Measurements from ENCODE around the gene RNF2.

Gene RNF2

GRCh38 chr1:185096531-185096930 is 51.2 kb downstream of the RNF2 start:
- no peak for DNase-seq (ENCODE audit: low read depth in 2 of 2)

- no peak for DNase-seq (ENCODE audit: low read depth in 2 of 2)
Observed at GRCh38 chr1:185104083-185104482, 58.7 kb downstream of the RNF2 start.

GRCh38 chr1:185105121-185105520 is 59.8 kb downstream of the RNF2 start:
- no peak for DNase-seq (ENCODE audit: low read depth in 2 of 2)

- DNase-seq (ENCODE audit: low read depth in 2 of 2), result no peak
Observed at GRCh38 chr1:185108321-185108720, 63.0 kb downstream of the RNF2 start.

- no peak for DNase-seq (ENCODE audit: low read depth in 2 of 2)
Observed at GRCh38 chr1:185110145-185110544, 64.8 kb downstream of the RNF2 start.

- DNase-seq (ENCODE audit: low read depth in 2 of 2), result no peak
Observed at GRCh38 chr1:185111873-185112272, 66.5 kb downstream of the RNF2 start.

GRCh38 chr1:185112356-185112755 is 67.0 kb downstream of the RNF2 start:
- DNase-seq (ENCODE audit: low read depth in 2 of 2), result no peak

- no peak for DNase-seq (ENCODE audit: low read depth in 2 of 2)
Observed at GRCh38 chr1:185129708-185130107, 84.3 kb downstream of the RNF2 start.

- no peak for DNase-seq (ENCODE audit: low read depth in 2 of 2)
Observed at GRCh38 chr1:185132534-185132933, 87.2 kb downstream of the RNF2 start.

GRCh38 chr1:185137896-185138545 is 92.7 kb downstream of the RNF2 start:
- DNase-seq (ENCODE audit: low read depth in 2 of 2), result no peak

GRCh38 chr1:185139246-185139645 is 93.9 kb downstream of the RNF2 start:
- no peak for DNase-seq (ENCODE audit: low read depth in 2 of 2)

- DNase-seq (ENCODE audit: low read depth in 2 of 2), result no peak
Observed at GRCh38 chr1:185144233-185144632, 98.9 kb downstream of the RNF2 start.

- DNase-seq (ENCODE audit: low read depth in 2 of 2), result no peak
Observed at GRCh38 chr1:185151215-185151614, 105.9 kb downstream of the RNF2 start.
